ENCODE data around the gene USP48. TPM values are rescaled to one million over a fixed set of nuclear protein-coding genes. Genes with fewer than 3 reads are reported as not detected.

Gene USP48
- total and polyA plus RNA-seq, 2 of the 4 experiments (the other 2 are of a cell fraction): 24.7 to 25.0 TPM

DNA sequence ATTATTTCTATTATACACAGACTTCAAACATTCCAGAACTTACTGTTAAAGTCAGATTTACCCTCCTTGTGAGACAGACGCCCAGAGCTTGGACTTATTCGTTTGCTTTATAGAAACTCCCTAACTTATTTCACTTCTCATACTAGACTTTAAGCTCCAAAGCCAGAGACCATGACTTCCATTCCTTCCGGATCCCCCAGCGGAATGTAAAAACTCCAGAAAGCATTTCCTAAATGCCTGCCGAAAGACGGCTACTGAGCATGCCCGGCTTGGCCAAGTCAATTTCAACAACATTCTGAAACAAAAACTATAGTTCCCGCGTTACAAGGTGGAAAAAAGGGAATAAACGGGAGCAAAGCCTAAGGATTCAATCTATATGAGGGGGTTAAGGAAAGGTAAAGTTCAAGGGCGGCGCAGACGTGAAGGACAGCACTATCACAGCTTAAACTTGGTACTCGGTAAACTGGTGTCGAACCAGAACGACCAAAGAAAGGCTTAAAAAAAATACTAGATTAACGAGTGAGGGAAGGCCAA lies 1.1 kb downstream of the USP48 start:
- H3K9ac ChIP-seq (ENCODE audit: low read depth, low read length): peak overlapping the region; percentile 91
- CTCF ChIA-PET: interaction anchor here (1.8 kb wide), 1 partner anchor 64 kb away, joined by 5 read pairs; no protein-coding TSS in a partner anchor
- H3K4me3 ChIP-seq (ENCODE audit: insufficient read depth, low read depth, low read length): peak overlapping the region; percentile 66
- peak overlapping the region; percentile 85 for H2BK5ac ChIP-seq (ENCODE audit: low read depth, low read length, poor library complexity, severe bottlenecking)
- dilution Hi-C loops (cut with HindIII; ENCODE audit: low sequenced_read_pairs, unreplicated experiment): no loop called here
- H3K23ac ChIP-seq (ENCODE audit: low read depth, low read length): peak overlapping the region; percentile 67
- WGBS, 2 experiments (ENCODE audit: extremely low coverage in 2 of 2, insufficient read length in 1 of 2): 0% methylated on average over 1 of the region's 17 CpGs; no CpG with 5 or more reads in 1 of the 2 experiments
- peak overlapping the region; percentile 85 for H3K4ac ChIP-seq (ENCODE audit: low read depth, low read length)
- H3K56ac ChIP-seq (ENCODE audit: extremely low read depth, insufficient read depth, low read length): peak overlapping the region; percentile 88
- intact Hi-C loops (cut with micrococcal nuclease): loop anchor here (5.0 to 10.0 kb wide), 2 partner anchors 35 to 153 kb away; partner anchors contain the start of gene HSPG2
- in situ Hi-C loops (cut with MboI; ENCODE audit: low sequenced_read_pairs): no loop called here
- TF ChIP-seq MXI1 (IDR thresholded peaks at IDR 0.05; ENCODE audit: borderline replicate concordance, low read depth, low read length): 0 out of 2 replicates have a peak, but pooled peaks have one; percentile 20
- no peak for TF ChIP-seq CHD1 (IDR thresholded peaks at IDR 0.05; ENCODE audit: low read depth, low read length)
- TF ChIP-seq, protein P1, sequence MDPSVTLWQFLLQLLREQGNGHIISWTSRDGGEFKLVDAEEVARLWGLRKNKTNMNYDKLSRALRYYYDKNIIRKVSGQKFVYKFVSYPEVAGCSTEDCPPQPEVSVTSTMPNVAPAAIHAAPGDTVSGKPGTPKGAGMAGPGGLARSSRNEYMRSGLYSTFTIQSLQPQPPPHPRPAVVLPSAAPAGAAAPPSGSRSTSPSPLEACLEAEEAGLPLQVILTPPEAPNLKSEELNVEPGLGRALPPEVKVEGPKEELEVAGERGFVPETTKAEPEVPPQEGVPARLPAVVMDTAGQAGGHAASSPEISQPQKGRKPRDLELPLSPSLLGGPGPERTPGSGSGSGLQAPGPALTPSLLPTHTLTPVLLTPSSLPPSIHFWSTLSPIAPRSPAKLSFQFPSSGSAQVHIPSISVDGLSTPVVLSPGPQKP (IDR thresholded peaks at IDR 0.05; ENCODE audit: borderline replicate concordance, low read depth, low read length): no peak
- peaks cover 6 to 34% of the 10 kb centered on the region in 2 experiments; a peak in 3 of 4 replicates for H3K79me1 ChIP-seq (ENCODE audit: low read depth in 1 of 2, low read length in 2 of 2)
- 0 out of 2 replicates have a peak, but pooled peaks cover 1% of the 10 kb centered on the region for H3K4me1 ChIP-seq (ENCODE audit: control insufficient read depth, insufficient read depth, low read length)
- no peaks in the 10 kb centered on the region for H3K36me3 ChIP-seq (ENCODE audit: control insufficient read depth, insufficient read depth, low read length)
- H3K27ac ChIP-seq (ENCODE audit: insufficient read depth, low read length): peak overlapping the region; percentile 79
- peak overlapping the region; percentile 61 for H4K91ac ChIP-seq (ENCODE audit: insufficient read depth, low read depth, low read length)
- H3K9me3 ChIP-seq (ENCODE audit: control insufficient read depth, insufficient read depth, low read length): peaks cover 2% of the 10 kb centered on the region; the same call in 1 of the 2 replicates
- peaks cover 3% of the 10 kb centered on the region; the same call in 1 of the 2 replicates for H3K9me1 ChIP-seq (ENCODE audit: insufficient read depth, low read length)
- H3K14ac ChIP-seq (replicated peaks; ENCODE audit: low read depth, low read length): peak overlapping the region; percentile 75
- H2AFZ ChIP-seq (replicated peaks; ENCODE audit: low read length, poor library complexity): peak overlapping the region; percentile 98
- peak overlapping the region; percentile 8; the same call in 1 of the 2 replicates for H2AK5ac ChIP-seq (ENCODE audit: low read depth, low read length)
- POLR2A ChIA-PET (ENCODE audit: unreplicated experiment): interaction anchor here (0.8 kb wide), 1 partner anchor 20 kb away, joined by 3 read pairs; no protein-coding TSS in a partner anchor
- H2AK9ac ChIP-seq (replicated peaks; ENCODE audit: low read depth, low read length, poor library complexity): peak overlapping the region; percentile 100
- H3K27me3 ChIP-seq (ENCODE audit: control insufficient read depth, insufficient read depth, low read length): no peaks in the 10 kb centered on the region
- H3K4me2 ChIP-seq (ENCODE audit: low read depth, low read length): peak overlapping the region; percentile 93
- H3K18ac ChIP-seq (ENCODE audit: low read depth, low read length): peak overlapping the region; percentile 67
- DNase-seq (peak; percentile 54), ATAC-seq (ENCODE audit: low read depth) (0 out of 2 replicates have a peak, but pooled peaks have one; percentile 0)
- H2BK15ac ChIP-seq (ENCODE audit: low read depth, low read length): 0 out of 3 replicates have a peak overlapping the region, but pooled peaks have one; percentile 33
- peak overlapping the region; percentile 79 to 97; a peak in 3 of 4 replicates for H4K8ac ChIP-seq (ENCODE audit: low read depth in 2 of 2, low read length in 2 of 2)
- peaks cover 43% of the 10 kb centered on the region for H4K20me1 ChIP-seq (ENCODE audit: insufficient read depth, low read length)
- no TSS peak for BruUV-seq (replicated peaks)
- peak overlapping the region; percentile 72 for H4K5ac ChIP-seq (ENCODE audit: low read depth, low read length)
- no peak overlapping the region for H2BK20ac ChIP-seq (ENCODE audit: low read depth, low read length)
- peak overlapping the region; percentile 12; the same call in 1 of the 2 replicates for H2BK120ac ChIP-seq (ENCODE audit: low read depth, low read length)

Data from IMR-90 (cell line).